PFSK-1 (cell line): ENCODE data around the gene SCN1B.

Source experiments
- REST ChIP-seq, 2 experiments: IDR thresholded peaks; 2 replicates each; pipeline versions ENCODE4 v1.6.1 to v1.8.0; 2011 to 2012; ENCODE audit warnings: low read depth in 2 of 2, low read length in 2 of 2, control low read depth in 1 of 2, inconsistent platforms in 1 of 2, mild to moderate bottlenecking in 1 of 2, moderate library complexity in 1 of 2; ENCODE audit not compliant: insufficient read depth in 1 of 2
- SIN3A ChIP-seq: IDR thresholded peaks from 2 replicates; pipeline ENCODE4 v1.6.1; 2012; ENCODE audit warnings: mild to moderate bottlenecking, low read length, moderate library complexity, borderline replicate concordance; ENCODE audit not compliant: insufficient read depth

GRCh38 chr19:35079826-35080225 is 49.6 kb downstream of the SCN1B start:
- TF ChIP-seq SIN3A (no peak), REST (IDR thresholded peaks at IDR 0.05; ENCODE audit: insufficient read depth in 1 of 2, low read depth in 2 of 2, low read length in 2 of 2) (no peak)
